Activated CD4-positive, alpha-beta T cell treated with anti-CD3 and anti-CD28 coated beads, Interleukin-2, amount 50 U/mL, for 4 hours (primary cell): ENCODE measurements around the gene DACT3.
"Not testable (repeated sequence)": the region's sequence is repeated elsewhere in the genome, so short reads cannot be mapped to it uniquely, and the experiment has no call there.

Experiments
- DNase-seq, 2 experiments: peaks; one replicate each; pipeline ENCODE4 v3.0.0-alpha.2; 2020

The DACT3 gene

DNA sequence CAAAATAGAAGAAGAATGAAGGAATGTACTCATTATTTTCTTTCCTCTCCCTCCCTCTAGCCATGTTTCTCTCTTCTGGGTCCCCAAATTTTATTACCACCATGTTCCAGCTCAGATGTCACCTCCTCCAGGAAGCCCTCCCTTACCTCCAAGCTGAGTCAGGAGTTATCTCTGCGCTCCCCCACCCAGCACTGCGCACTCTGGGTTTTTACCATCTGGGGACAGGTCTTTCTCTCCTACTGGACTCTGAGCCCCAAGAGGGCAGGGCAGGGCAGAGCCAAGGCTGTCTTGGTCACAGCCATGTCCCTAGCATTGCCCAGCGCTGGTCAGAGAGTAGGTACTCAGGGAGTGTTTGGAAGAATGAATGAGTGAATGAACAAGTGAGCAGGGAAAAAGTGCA, 27.9 kb downstream of the DACT3 start:
- no peak for DNase-seq

- no peak for DNase-seq
These were observed 29.5 kb downstream of the DACT3 start for GRCh38 chr19:46631481-46631880.

- no peak for DNase-seq
These were observed 30.3 kb downstream of the DACT3 start for GRCh38 chr19:46630586-46631205.

- no peak for DNase-seq
These were observed 31.4 kb downstream of the DACT3 start for GRCh38 chr19:46629546-46630025.

DNA sequence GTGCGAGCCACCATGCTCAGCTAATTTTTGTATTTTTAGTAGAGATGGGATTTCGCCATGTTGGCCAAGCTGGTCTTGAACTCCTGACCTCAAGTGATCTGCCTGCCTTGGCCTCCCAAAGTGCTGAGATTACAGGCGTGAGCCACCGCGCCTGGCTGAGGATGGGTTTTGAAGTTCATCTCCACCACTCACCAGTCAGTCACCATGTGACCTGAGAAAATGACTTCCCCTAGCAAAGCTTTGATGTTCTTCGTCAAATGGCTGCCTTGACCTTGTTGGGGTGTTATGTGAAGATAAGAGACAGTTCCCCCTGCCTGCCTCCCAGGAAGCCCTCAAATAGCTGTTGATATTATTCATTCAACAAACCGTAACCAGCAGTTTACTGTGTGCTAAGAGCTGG, 32.0 kb downstream of the DACT3 start:
- not testable (repeated sequence) for DNase-seq

- DNase-seq = no peak
These were observed 34.5 kb downstream of the DACT3 start for GRCh38 chr19:46626446-46626845.

DNA sequence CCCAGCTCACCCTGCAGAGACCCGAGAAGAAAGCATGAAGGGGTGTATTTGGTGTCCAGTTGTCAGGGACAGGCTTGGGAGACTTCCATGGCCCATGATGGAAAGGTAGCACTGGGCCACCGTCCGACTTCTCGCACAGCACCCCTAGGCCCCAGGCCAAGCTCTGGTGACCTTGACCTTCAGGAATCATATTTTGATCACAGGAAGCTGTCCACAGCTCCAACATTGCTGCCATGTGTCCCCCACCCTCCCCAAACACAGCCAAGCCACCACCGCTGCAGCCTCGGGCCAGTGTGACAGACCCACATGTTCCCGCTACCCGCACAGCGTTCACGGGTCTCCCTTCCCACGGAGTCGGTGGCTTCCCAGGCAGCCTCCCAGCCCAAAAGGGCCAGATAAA, 35.3 kb downstream of the DACT3 start:
- no peak for DNase-seq

- no peak for DNase-seq
These were observed 35.9 kb downstream of the DACT3 start, which contains the start of gene PTGIR for GRCh38 chr19:46624958-46625661. Gene PTGIR (minus strand): TSS chr19:46625089. CDS start chr19:46624225, 864 bp downstream.

GRCh38 chr19:46623915-46624502, 37.0 kb downstream of the DACT3 start:
- DNase-seq = no peak

DNA sequence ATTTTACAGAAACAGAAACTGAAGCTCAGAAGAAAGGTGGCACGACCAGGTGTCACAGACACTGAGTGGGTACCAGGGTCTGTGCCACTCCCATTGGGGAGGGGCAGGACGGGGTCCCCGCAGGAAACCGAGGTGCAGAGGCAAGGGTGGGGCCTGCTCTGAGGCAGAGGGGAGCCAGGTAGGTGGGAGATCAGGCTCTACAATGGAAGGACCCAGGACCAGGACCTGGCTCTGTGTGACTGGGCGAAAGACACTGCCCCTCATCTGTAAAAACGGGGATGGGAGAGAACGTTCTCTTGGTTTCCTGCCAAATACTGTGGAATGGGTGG, 38.9 kb downstream of the DACT3 start:
- DNase-seq = no peak

DNA sequence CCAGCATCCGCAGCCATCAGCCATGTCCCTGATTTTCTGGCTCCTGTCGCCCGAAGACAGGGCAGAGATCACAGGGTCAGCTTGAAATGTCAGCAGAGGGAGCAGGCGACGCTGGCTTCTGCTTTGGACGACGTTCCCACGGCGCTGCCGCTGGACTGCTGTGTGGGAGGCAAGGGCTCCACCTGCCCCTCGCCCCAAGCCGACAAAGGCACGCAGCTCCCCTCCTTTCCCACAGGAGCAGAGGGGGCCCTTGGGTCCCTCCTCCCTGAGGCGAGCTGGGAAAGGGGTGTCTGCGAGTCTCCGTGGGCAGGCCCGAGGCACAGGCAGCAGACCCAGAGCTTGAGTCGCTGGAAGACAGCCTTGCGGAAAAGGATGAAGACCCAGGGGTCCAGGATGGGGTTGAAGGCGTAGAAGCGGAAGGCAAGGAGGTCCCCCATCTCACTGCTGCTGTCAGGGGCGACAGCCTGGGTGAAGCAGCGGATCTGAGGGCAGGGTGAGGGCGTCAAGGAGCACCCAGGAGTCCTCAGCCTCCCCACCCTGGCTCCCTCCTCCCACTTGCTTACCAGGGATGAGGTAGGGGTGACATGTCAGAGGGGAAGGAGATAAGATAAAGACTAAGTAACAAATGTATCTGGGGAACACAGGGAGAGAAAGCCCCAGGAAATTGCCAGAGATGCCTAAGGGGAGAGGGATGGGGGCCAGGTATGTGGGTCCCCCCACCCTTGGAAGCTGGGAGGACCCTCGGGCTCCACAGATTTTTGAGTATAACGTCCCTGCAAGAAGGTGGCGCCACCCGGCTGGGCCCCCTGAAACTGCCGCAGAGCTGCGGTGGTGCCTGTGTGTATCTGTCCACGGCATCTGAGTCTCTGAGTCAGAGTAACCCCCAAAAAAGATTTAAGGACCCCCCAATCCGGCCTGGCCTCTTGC, 39.5 kb downstream of the DACT3 start:
- DNase-seq = no peak

DNA sequence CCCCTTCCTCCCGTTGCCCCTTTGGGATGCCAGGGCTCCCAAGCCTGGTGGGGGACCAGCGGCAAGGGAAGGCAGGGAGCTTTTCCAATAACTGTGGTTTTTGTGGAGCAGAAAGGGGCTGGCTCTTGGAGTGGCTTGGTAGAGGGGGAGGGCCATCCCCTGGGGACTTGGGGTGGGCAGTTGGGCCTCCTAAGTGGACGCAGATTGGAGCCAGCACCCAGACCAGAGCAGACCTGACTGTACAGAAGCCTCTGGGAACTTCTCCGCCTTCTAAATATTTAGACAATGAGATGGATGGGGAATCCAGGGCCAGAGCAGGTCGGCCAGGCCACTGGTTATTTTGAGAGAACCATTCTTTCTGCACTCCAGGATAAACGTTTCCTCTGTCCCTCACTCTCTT, 40.3 kb downstream of the DACT3 start:
- no peak for DNase-seq

GRCh38 chr19:46620267-46620666, 40.7 kb downstream of the DACT3 start:
- DNase-seq = no peak

DNA sequence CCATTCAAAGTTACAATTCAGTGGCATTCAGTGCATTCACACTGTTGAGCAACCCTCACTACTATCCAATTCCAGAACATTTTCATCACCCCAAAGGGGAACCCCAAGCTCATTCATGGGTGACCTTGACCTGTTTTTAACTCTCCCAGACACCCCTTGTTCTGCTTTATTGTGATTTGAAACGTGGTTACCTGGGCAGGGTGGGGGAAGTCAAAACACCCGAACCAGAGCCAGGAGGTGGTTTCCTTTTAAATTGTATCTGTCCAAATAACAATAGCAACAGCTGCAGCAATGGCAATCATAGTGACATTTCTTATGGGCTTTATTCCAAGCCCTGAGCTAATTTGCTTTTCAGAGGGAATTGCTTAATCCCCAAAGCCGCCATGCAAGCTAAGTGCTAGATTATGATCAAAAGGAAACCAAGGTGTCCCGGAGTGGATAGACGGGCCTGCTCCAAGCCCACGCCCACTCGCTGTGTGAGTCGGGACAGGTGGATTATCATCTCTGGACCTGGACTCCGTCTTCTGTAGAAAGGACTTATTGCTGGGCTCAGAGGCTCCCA, 42.2 kb downstream of the DACT3 start:
- DNase-seq = no peak

GRCh38 chr19:46617601-46618000, 43.4 kb downstream of the DACT3 start:
- no peak for DNase-seq

DNA sequence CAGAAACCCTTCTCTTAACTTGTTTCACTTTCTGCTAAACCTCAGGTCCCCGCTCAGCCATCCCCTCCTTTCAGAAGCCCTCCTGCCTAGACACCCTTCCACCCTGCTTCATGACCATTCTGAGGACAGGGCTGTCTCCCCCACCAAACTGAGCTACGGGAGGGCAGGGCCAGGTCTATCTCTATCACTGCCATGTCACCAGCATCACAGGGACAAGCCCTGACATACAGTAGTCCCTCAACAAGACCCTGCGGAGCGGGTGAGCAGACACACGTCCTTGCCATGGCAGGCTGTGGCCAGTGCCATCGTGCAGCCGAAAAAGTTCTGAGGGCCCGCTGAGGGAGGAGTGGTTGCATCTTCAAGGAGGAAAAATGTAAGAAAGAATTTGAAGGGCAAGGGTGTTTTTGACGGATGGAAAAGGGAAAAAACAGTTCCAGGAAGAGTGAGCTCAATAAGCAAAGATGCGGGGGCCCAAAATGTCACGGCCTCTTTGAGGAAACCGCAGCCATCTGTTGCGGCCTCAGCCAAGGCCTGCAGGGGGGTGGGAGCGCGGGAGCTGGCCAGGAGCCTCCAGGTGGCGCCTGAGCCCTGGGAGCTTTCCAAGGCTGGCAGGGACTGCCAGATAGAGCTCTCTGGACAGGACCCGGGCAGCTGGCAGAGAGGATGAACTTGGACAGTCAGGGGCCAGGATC, 44.2 kb downstream of the DACT3 start:
- peak; percentile 44 to 57 for DNase-seq

DNA sequence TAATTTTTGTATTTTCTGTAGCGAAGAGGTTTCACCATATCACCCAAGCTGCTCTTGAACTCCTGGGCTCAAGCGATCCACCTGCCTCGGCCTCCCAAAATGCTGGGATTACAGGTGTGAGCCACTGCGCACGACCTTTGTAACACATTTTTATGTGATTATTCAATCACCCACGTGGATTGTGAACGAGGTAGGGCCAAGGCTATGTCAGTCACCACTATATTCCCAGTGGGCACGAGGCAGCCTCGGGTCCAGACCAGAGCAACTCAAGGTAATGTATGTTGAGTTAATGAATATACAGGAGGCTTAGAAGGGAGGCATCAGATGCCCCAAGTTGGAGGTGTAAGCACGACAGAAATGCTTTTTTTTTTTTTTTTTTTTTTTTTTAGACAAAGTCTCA, 45.0 kb downstream of the DACT3 start:
- DNase-seq = no peak

DNA sequence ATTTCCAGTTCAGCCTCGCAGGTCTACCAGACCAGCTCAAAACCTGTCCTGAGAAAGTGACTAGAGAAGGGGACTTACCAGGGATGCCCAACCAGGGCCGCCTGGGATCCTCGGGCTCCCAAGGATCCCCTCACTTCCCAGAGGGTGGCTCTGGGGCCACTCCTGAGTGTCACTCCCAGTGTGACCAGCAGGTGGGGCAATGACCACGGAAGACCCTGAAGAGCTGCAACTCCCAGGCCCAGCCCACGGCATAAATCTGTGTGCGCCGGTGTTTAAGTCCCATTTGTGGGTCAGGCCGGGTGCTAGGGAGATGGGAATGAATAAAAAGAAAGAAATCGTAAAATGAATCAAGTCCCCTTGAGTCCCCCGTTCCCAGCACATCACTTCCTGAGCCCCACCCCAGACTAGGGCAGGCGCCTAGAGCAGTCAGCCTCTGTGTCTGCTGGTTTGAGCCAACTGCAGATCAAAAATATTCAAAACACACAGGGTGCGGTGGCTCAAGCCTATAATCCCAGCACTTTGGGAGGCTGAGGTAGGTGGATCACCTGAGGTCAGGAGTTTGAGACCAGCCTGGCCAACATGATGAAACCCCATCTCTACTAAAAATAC, 46.8 kb downstream of the DACT3 start:
- peak; percentile 79 to 83 for DNase-seq

GRCh38 chr19:46613525-46613924, 47.5 kb downstream of the DACT3 start:
- no peak for DNase-seq

- no peak for DNase-seq
These were observed 49.2 kb downstream of the DACT3 start for GRCh38 chr19:46611776-46612175.

DNA sequence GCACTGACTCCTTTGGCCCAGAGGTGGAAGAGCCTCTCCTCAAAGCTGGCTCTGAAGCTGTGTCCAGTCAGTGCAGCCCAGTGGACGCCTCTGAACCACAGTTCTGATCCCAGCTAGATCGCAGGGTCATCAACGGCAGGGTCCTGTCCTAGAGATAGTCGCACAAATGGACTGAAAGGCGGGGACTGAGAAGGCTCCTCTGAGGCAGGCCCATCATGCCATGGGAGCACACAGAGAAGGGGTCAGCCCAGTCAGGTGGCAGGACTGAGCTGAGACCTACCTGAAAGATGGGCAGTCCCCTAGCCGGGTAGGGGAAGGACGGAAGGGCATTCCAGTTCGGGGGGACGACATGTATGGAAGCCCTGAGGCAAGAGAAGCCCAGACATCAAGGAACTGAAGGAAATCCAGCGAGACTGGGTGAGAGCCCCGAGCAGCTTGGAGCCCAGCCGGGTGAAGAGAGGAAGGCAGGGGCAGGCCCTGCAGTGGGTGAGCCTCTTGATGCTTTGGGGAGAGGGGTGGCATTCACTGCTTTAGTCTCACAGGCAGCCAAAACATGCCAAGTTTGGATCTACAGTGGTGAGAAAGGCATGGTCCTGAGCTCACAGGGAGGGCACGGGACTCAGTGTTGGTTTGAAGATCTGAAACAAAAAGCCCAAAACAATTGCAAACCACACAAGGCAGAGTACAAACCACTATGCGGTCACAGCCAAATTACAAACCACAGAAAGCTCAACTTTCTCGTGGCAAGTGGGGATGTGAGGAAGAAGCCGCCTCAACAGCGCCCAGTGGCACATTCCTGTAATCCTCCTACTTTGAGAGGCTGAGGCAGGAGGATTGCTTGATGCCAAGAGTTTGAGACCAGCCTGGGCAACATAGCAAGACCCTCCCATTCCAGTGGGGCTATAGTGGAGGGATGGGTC, 49.9 kb downstream of the DACT3 start:
- DNase-seq = no peak
